ENCODE data around the gene MGRN1.

MGRN1 gene

DNA sequence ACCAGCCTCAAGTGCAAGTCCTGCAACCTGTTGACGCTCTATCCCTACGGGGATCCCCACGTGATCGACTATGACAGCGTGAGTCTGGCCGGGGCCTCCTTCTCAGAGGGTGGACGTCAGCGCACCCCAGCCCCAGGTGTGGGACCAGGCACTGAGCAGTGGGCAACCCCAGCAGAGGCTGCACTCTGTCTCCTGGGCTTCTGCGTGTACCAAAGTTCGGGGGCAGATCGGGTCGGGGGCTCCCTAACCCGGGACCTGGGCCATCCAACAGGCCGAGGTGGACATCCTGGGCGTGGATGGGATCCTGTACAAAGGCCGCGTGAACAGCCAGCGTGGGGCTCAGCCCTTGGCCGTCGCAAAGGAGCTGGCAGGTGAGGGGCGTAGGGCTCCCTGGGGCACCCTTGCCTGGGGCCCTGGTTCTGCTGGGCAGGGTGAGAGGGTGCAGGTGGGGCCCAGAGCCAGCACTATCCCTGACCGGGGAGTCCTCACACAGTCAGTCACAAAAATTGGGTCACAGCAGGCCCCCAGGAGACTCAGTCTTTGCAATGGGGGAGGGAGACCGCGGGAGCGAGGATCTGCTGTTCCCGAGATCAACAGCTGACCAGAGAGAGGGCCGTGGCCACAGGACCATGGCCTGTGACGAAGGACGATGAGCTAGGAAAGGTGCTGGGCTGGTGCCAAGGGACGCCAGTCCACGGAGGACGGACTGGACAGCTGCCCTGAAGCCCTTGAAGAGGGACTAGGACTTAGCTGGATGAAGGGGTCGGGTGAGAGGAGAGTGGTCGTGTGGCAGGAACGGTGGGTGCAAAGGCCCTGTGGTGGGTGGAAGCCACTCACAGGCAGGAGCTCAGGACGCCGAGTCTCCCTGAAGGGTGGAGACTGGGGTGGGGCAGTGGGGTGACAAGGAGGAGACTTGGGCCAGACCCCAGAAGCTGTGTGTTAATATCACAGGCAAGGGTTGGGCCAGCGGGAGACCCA is 29.9 kb upstream of the MGRN1 start:
- H3K4me3 ChIP-seq (ENCODE audit: low read depth, low read length), result no peak overlapping the region
- TF ChIP-seq, protein P1, sequence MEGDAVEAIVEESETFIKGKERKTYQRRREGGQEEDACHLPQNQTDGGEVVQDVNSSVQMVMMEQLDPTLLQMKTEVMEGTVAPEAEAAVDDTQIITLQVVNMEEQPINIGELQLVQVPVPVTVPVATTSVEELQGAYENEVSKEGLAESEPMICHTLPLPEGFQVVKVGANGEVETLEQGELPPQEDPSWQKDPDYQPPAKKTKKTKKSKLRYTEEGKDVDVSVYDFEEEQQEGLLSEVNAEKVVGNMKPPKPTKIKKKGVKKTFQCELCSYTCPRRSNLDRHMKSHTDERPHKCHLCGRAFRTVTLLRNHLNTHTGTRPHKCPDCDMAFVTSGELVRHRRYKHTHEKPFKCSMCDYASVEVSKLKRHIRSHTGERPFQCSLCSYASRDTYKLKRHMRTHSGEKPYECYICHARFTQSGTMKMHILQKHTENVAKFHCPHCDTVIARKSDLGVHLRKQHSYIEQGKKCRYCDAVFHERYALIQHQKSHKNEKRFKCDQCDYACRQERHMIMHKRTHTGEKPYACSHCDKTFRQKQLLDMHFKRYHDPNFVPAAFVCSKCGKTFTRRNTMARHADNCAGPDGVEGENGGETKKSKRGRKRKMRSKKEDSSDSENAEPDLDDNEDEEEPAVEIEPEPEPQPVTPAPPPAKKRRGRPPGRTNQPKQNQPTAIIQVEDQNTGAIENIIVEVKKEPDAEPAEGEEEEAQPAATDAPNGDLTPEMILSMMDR (IDR thresholded peaks at IDR 0.05; ENCODE audit: low read depth, low read length), result no peak
- no peak for DNase-seq (ENCODE audit: low read depth, low spot score)
- in situ Hi-C loops (cut with HindIII; ENCODE audit: low sequenced_read_pairs), result no loop called here

DNA sequence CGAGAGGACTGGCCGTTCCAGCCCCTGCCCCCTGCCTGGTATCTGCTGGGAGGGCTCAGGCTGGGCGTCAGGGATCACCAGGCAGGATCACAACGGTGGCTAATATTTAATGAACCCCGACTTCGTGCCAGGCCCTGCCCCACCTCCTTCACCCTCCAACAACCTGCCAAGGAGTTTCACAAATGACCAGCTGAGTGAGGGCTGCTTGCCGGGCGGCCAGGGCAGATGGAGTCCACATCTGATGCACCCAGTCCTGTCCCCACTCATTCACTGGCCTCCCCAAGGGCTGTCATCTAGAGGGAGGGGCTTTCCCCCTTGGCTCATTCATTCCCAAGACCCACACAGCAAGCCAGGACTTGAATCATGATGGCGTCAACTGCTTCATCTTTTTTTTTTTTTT is 27.5 kb upstream of the MGRN1 start:
- no peak for DNase-seq (ENCODE audit: low read depth, low spot score)

DNA sequence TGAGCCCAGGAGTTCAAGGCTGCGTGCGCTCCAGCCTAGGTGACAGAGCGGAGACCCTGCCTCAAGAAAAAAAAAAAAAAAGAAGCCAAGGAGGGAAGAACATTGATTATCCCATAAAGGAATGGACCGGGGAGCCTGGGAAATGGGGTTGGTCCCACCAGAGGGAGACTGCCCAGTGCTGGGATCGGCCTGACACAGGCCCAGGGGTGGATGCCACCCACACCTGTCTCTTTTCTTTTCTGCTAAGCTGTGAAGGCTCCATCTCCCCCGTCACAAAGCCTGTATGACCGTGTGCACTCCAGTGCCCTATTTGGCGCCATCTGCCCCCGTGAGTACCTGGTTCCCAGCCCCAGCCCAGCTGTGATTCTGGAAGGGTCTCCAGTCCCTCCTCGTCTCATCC is 25.6 kb upstream of the MGRN1 start:
- in situ Hi-C loops (cut with HindIII; ENCODE audit: low sequenced_read_pairs), result no loop called here
- TF ChIP-seq, protein P1 (IDR thresholded peaks at IDR 0.05; ENCODE audit: low read depth, low read length), result no peak
- DNase-seq (ENCODE audit: low read depth, low spot score), result no peak

More for the DNA sequence above, 27.5 kb upstream of the MGRN1 start:
- TF ChIP-seq, protein P1 (IDR thresholded peaks at IDR 0.05; ENCODE audit: low read depth, low read length), result no peak
- no peak overlapping the region for H3K4me3 ChIP-seq (ENCODE audit: low read depth, low read length)
- in situ Hi-C loops (cut with HindIII; ENCODE audit: low sequenced_read_pairs), result no loop called here

DNA sequence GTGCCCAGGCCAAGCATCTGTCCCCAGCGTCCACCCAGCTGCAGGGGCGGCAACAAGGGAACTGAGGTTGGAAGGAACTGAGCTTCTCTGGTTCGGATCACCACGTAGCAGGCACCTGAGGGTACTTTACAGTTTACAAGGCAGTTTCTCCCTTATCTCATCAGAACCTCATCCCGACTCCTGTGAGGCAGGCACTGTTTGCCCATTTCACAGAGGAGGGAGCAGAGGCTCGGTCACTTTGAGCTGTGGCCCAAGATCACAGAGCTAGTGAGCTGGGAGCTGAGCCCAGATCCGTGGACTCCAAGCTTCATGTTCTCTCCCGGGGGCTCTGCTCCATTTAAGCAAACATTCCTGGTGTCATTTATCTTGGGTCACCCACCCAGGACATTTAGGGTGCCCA is 25.1 kb upstream of the MGRN1 start:
- H3K4me3 ChIP-seq (ENCODE audit: low read depth, low read length), result no peak overlapping the region
- in situ Hi-C loops (cut with HindIII; ENCODE audit: low sequenced_read_pairs), result no loop called here
- TF ChIP-seq, protein P1 (IDR thresholded peaks at IDR 0.05; ENCODE audit: low read depth, low read length), result no peak
- no peak for DNase-seq (ENCODE audit: low read depth, low spot score)

More for the DNA sequence above, 25.6 kb upstream of the MGRN1 start:
- H3K4me3 ChIP-seq (ENCODE audit: low read depth, low read length), result no peak overlapping the region

DNA sequence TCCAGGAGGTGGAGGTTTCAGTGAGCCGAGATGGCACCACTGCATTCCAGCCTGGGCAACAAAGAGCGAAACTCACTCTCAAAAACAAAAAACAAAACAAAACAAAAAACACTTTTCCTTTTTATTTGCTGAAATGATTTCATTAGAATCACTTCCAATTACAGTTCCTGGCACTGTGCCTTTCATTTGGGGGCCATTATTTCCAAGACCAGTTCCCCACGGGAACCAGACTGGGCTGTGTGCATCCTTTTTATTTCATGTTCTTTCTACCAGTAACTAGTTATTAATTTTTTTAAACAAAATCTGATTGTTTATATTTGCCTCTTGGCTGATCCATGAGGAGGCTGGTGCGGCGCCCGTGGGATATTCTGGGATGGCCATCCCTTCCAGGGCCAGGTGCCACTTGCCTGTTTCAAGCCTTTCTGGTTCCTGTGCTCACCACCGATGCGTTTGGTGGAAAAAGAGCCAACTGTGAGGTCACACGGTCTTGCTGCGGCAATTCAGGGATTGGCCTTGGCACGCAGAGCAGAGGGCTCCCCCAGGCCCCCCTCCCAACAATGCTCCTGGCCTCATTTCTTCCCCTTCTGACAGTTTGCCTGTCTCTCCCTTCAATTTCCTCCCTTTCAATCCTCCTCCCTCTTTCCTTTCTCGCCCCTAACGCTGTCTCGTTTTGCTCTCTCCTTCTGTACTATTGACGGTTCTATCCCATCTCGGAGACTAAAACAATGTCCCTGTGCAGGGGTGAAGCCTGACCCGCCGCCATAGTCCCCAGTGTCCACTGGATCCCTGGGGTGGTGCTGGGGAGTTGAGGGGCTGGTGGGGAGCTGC is 23.4 kb upstream of the MGRN1 start:
- in situ Hi-C loops (cut with HindIII; ENCODE audit: low sequenced_read_pairs), result no loop called here
- TF ChIP-seq, protein P1 (IDR thresholded peaks at IDR 0.05; ENCODE audit: low read depth, low read length), result no peak
- DNase-seq (ENCODE audit: low read depth, low spot score), result no peak
- H3K4me3 ChIP-seq (ENCODE audit: low read depth, low read length), result no peak overlapping the region

DNA sequence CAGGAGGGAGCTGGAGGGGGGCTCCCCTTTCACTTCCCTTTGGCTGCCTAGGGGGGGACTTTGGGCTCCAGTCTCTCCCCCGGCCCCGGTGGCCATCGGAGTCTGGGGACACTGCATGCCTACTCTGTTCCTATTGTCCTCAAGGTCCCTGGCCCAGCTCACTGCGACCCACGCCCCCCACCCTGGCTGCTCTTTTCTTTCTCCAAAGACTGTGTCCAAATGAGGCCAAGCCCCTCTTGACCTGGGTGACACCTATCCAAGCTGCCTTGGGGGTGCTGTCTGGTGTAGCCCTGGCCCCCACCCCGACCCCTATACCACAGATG is 22.8 kb upstream of the MGRN1 start:
- in situ Hi-C loops (cut with HindIII; ENCODE audit: low sequenced_read_pairs), result no loop called here
- no peak for DNase-seq (ENCODE audit: low read depth, low spot score)
- TF ChIP-seq, protein P1 (IDR thresholded peaks at IDR 0.05; ENCODE audit: low read depth, low read length), result no peak
- no peak overlapping the region for H3K4me3 ChIP-seq (ENCODE audit: low read depth, low read length)

All from astrocyte of the spinal cord (primary cell).